Duodenal mucosa (tissue), 2 donors: ENCODE data around the gene DHRS12.

Source experiments
- H3K27ac ChIP-seq: one replicate; pipeline ENCODE4 v1.7.0; 2013; ENCODE audit warnings: low read depth, low read length
- H3K27me3 ChIP-seq, 2 donors: one replicate each; pipeline ENCODE4 v1.7.0; 2013; ENCODE audit warnings: low read length in 2 of 2, control low read depth in 1 of 2; ENCODE audit not compliant: insufficient read depth in 2 of 2, control insufficient read depth in 1 of 2
- H3K36me3 ChIP-seq, 2 donors: one replicate each; pipeline ENCODE4 v1.7.0; 2013; ENCODE audit warnings: low read length in 2 of 2, control low read depth in 1 of 2; ENCODE audit not compliant: insufficient read depth in 2 of 2, control insufficient read depth in 1 of 2
- H3K4me1 ChIP-seq, 2 donors: one replicate each; pipeline ENCODE4 v1.7.0; 2013; ENCODE audit warnings: low read length in 2 of 2, control low read depth in 1 of 2; ENCODE audit not compliant: insufficient read depth in 2 of 2, control insufficient read depth in 1 of 2
- H3K4me3 ChIP-seq, 2 donors: one replicate each; pipeline ENCODE4 v1.7.0; 2013; ENCODE audit warnings: low read length in 2 of 2, low read depth in 1 of 2
- H3K9ac ChIP-seq, 2 donors: one replicate each; pipeline ENCODE4 v1.7.0; 2013; ENCODE audit warnings: low read length in 2 of 2, low read depth in 1 of 2
- H3K9me3 ChIP-seq, 2 donors: one replicate each; pipeline ENCODE4 v1.7.0; 2013; ENCODE audit warnings: low read length in 2 of 2, control low read depth in 1 of 2; ENCODE audit not compliant: control insufficient read depth in 1 of 2

Gene DHRS12

GRCh38 chr13:51730927-51731326 is 73.0 kb downstream of the DHRS12 start:
- peaks cover 16 to 37% of the 10 kb centered on the region in 2 donors for H3K4me1 ChIP-seq
- no peaks in the 10 kb centered on the region for H3K27me3 ChIP-seq
- no peak overlapping the region for H3K9ac ChIP-seq
- peaks cover 0 to 5% of the 10 kb centered on the region in 2 donors for H3K36me3 ChIP-seq
- H3K27ac ChIP-seq = no peak overlapping the region
- no peaks in the 10 kb centered on the region for H3K9me3 ChIP-seq
- no peak overlapping the region for H3K4me3 ChIP-seq

GRCh38 chr13:51729866-51730553 is 74.0 kb downstream of the DHRS12 start:
- Histone ChIP-seq H3K27me3 (no peaks in the 10 kb centered on the region), H3K9me3 (no peaks in the 10 kb centered on the region), H3K36me3 (peaks cover 0 to 5% of the 10 kb centered on the region in 2 donors), H3K4me3 (no peak overlapping the region), H3K27ac (peak overlapping the region; percentile 55), H3K4me1 (peaks cover 16 to 37% of the 10 kb centered on the region in 2 donors), H3K9ac (no peak overlapping the region)

GRCh38 chr13:51728972-51729371 is 75.0 kb downstream of the DHRS12 start:
- no peaks in the 10 kb centered on the region for H3K9me3 ChIP-seq
- H3K4me1 ChIP-seq = peaks cover 16 to 37% of the 10 kb centered on the region in 2 donors
- peaks cover 0 to 5% of the 10 kb centered on the region in 2 donors for H3K36me3 ChIP-seq
- no peaks in the 10 kb centered on the region for H3K27me3 ChIP-seq
- H3K9ac ChIP-seq = no peak overlapping the region
- H3K27ac ChIP-seq = no peak overlapping the region
- no peak overlapping the region for H3K4me3 ChIP-seq

GRCh38 chr13:51728275-51728673 is 75.7 kb downstream of the DHRS12 start:
- H3K36me3 ChIP-seq = peaks cover 0 to 5% of the 10 kb centered on the region in 2 donors
- H3K27ac ChIP-seq = no peak overlapping the region
- H3K27me3 ChIP-seq = no peaks in the 10 kb centered on the region
- H3K4me3 ChIP-seq = no peak overlapping the region
- no peaks in the 10 kb centered on the region for H3K9me3 ChIP-seq
- H3K9ac ChIP-seq = no peak overlapping the region
- H3K4me1 ChIP-seq = peaks cover 16 to 30% of the 10 kb centered on the region in 2 donors

- H3K27ac ChIP-seq = no peak overlapping the region
- no peak overlapping the region for H3K4me3 ChIP-seq
- no peak overlapping the region for H3K9ac ChIP-seq
These were observed 76.2 kb downstream of the DHRS12 start for GRCh38 chr13:51727634-51728274.

GRCh38 chr13:51726446-51727193 is 77.3 kb downstream of the DHRS12 start:
- no peak overlapping the region for H3K9ac ChIP-seq
- no peaks in the 10 kb centered on the region for H3K9me3 ChIP-seq
- no peak overlapping the region for H3K27ac ChIP-seq
- H3K4me1 ChIP-seq = peaks cover 16 to 29% of the 10 kb centered on the region in 2 donors
- no peak overlapping the region for H3K4me3 ChIP-seq
- H3K36me3 ChIP-seq = peaks cover 0 to 5% of the 10 kb centered on the region in 2 donors
- no peaks in the 10 kb centered on the region for H3K27me3 ChIP-seq

More at GRCh38 chr13:51727634-51728274, 76.2 kb downstream of the DHRS12 start:
- no peaks in the 10 kb centered on the region for H3K27me3 ChIP-seq
- peaks cover 0 to 5% of the 10 kb centered on the region in 2 donors for H3K36me3 ChIP-seq
- no peaks in the 10 kb centered on the region for H3K9me3 ChIP-seq
- peaks cover 16 to 30% of the 10 kb centered on the region in 2 donors for H3K4me1 ChIP-seq

GRCh38 chr13:51724721-51725120 is 79.2 kb downstream of the DHRS12 start:
- Histone ChIP-seq H3K4me1 (peaks cover 3 to 11% of the 10 kb centered on the region in 2 donors), H3K4me3 (no peak overlapping the region), H3K27ac (no peak overlapping the region), H3K9ac (no peak overlapping the region), H3K27me3 (no peaks in the 10 kb centered on the region), H3K36me3 (peaks cover 0 to 5% of the 10 kb centered on the region in 2 donors), H3K9me3 (no peaks in the 10 kb centered on the region)

- Histone ChIP-seq H3K9me3 (no peaks in the 10 kb centered on the region), H3K9ac (no peak overlapping the region), H3K4me1 (peaks cover 0 to 7% of the 10 kb centered on the region in 2 donors), H3K4me3 (no peak overlapping the region), H3K36me3 (peaks cover 0 to 5% of the 10 kb centered on the region in 2 donors), H3K27ac (no peak overlapping the region), H3K27me3 (no peaks in the 10 kb centered on the region)
These were observed 80.4 kb downstream of the DHRS12 start for GRCh38 chr13:51723529-51723928.

GRCh38 chr13:51721496-51721895 is 82.5 kb downstream of the DHRS12 start:
- no peak overlapping the region for H3K27ac ChIP-seq
- no peaks in the 10 kb centered on the region for H3K9me3 ChIP-seq
- H3K36me3 ChIP-seq = no peaks in the 10 kb centered on the region
- H3K9ac ChIP-seq = no peak overlapping the region
- H3K4me3 ChIP-seq = no peak overlapping the region
- no peaks in the 10 kb centered on the region for H3K27me3 ChIP-seq
- no peaks in the 10 kb centered on the region for H3K4me1 ChIP-seq

- Histone ChIP-seq H3K9ac (no peak overlapping the region), H3K27ac (no peak overlapping the region), H3K4me1 (no peaks in the 10 kb centered on the region), H3K36me3 (no peaks in the 10 kb centered on the region), H3K27me3 (no peaks in the 10 kb centered on the region), H3K9me3 (no peaks in the 10 kb centered on the region), H3K4me3 (no peak overlapping the region)
These were observed 84.6 kb downstream of the DHRS12 start for GRCh38 chr13:51719394-51719793.
